Liver (tissue), 9 donors: Measurements from ENCODE around the gene SPACDR. TPM values are rescaled to one million over a fixed set of nuclear protein-coding genes. Genes with fewer than 3 reads are reported as not detected.

Experiments
- DNase-seq: peaks from one replicate; pipeline ENCODE4 v3.0.0-alpha.2; 2017; ENCODE audit warnings: low spot score
- H3K27ac ChIP-seq, 2 donors: one replicate each; pipeline ENCODE4 v1.7.0; 2013; ENCODE audit warnings: inconsistent platforms in 2 of 2, low read length in 2 of 2, control low read depth in 1 of 2, low read depth in 1 of 2, mild to moderate bottlenecking in 1 of 2
- H3K27me3 ChIP-seq, 4 donors: one replicate each; pipeline versions ENCODE4 v1.6.1 to v1.7.0; 2013; ENCODE audit warnings: low read length in 3 of 4, inconsistent platforms in 1 of 4, mild to moderate bottlenecking in 1 of 4, moderate library complexity in 1 of 4; ENCODE audit not compliant: control insufficient read depth in 4 of 4, insufficient read depth in 4 of 4
- H3K36me3 ChIP-seq, 4 donors: one replicate each; pipeline versions ENCODE4 v1.6.1 to v1.7.0; 2013; ENCODE audit warnings: low read length in 3 of 4, mild to moderate bottlenecking in 3 of 4, low read depth in 1 of 4, moderate library complexity in 1 of 4; ENCODE audit not compliant: control insufficient read depth in 4 of 4, insufficient read depth in 3 of 4
- H3K4me1 ChIP-seq, 4 donors: one replicate each; pipeline versions ENCODE4 v1.6.1 to v1.7.0; 2013; ENCODE audit warnings: low read length in 3 of 4, mild to moderate bottlenecking in 3 of 4, moderate library complexity in 1 of 4; ENCODE audit not compliant: control insufficient read depth in 4 of 4, insufficient read depth in 4 of 4
- H3K4me3 ChIP-seq, 3 donors: one replicate each; pipeline versions ENCODE4 v1.6.1 to v1.7.0; 2013; ENCODE audit warnings: low read length in 3 of 3, control low read depth in 1 of 3, low read depth in 1 of 3, mild to moderate bottlenecking in 1 of 3
- H3K9ac ChIP-seq, 2 donors: one replicate each; pipeline ENCODE4 v1.7.0; 2013; ENCODE audit warnings: low read length in 2 of 2, mild to moderate bottlenecking in 2 of 2, moderate library complexity in 2 of 2, control low read depth in 1 of 2, low read depth in 1 of 2
- H3K9me3 ChIP-seq, 4 donors: one replicate each; pipeline versions ENCODE4 v1.6.1 to v1.7.0; 2013; ENCODE audit warnings: low read length in 3 of 4; ENCODE audit not compliant: control insufficient read depth in 4 of 4
- ATF3 ChIP-seq: IDR thresholded peaks from 2 replicates; pipeline ENCODE4 v1.6.1; 2016; ENCODE audit warnings: antibody characterized with exemption
- CTCF ChIP-seq: fragments of 150-350 bp; IDR thresholded peaks from 2 replicates; pipeline ENCODE4 v1.5.1; 2017; ENCODE audit warnings: improper control_type of control experiment, low read depth, low read length; ENCODE audit not compliant: missing input control
- FOXA1 ChIP-seq: IDR thresholded peaks from 2 replicates; pipeline ENCODE4 v1.6.1; 2016; ENCODE audit warnings: antibody characterized with exemption
- FOXA2 ChIP-seq: IDR thresholded peaks from 2 replicates; pipeline ENCODE4 v1.6.1; 2016; ENCODE audit warnings: antibody characterized with exemption
- GABPA ChIP-seq, 2 donors: IDR thresholded peaks in 1 of 2; conservative IDR thresholded peaks in 1 of 2; 2 replicates each; pipeline ENCODE4 v1.6.1; 2016; ENCODE audit warnings: antibody characterized with exemption in 2 of 2, mild to moderate bottlenecking in 1 of 2, moderate library complexity in 1 of 2
- HNF4G ChIP-seq: IDR thresholded peaks from 2 replicates; pipeline ENCODE4 v1.6.1; 2016; ENCODE audit warnings: antibody characterized with exemption
- JUND ChIP-seq, 2 donors: IDR thresholded peaks; 2 replicates each; pipeline ENCODE4 v1.6.1; 2016; ENCODE audit warnings: antibody characterized with exemption in 2 of 2
- MAX ChIP-seq: IDR thresholded peaks from 2 replicates; pipeline ENCODE4 v1.6.1; 2016; ENCODE audit warnings: antibody characterized with exemption
- NR2F2 ChIP-seq: IDR thresholded peaks from 2 replicates; pipeline ENCODE4 v1.6.1; 2016; ENCODE audit warnings: antibody characterized with exemption
- RAD21 ChIP-seq, 2 donors: IDR thresholded peaks; 2 replicates each; pipeline ENCODE4 v1.6.1; 2016; ENCODE audit warnings: antibody characterized with exemption in 2 of 2, mild to moderate bottlenecking in 2 of 2
- RXRA ChIP-seq, 2 donors: IDR thresholded peaks; 2 replicates each; pipeline ENCODE4 v1.6.1; 2017 to 2018; ENCODE audit warnings: antibody characterized with exemption in 2 of 2, mild to moderate bottlenecking in 1 of 2
- SP1 ChIP-seq: IDR thresholded peaks from 2 replicates; pipeline ENCODE4 v1.6.1; 2018; ENCODE audit warnings: antibody characterized with exemption, mild to moderate bottlenecking
- TAF1 ChIP-seq: conservative IDR thresholded peaks from 2 replicates; pipeline ENCODE4 v1.6.1; 2016; ENCODE audit warnings: antibody characterized with exemption, mild to moderate bottlenecking
- ZBTB33 ChIP-seq: IDR thresholded peaks from 2 replicates; pipeline ENCODE4 v1.6.1; 2016; ENCODE audit warnings: antibody characterized with exemption
- WGBS: extraction: QIAGEN DNeasy Blood & Tissue Kit; methylation state at CpG from one replicate; pipeline ENCODE4 v1.1.7; 2013; 5-methylcytosine and 5-hydroxymethylcytosine counted together
- polyA plus RNA-seq, 2 donors: library from polyadenylated mRNA; stranded (reverse) in 1 of 2; unstranded in 1 of 2; fragments of 200-250 nt in 1 of 2; fragments of >200 nt in 1 of 2; fragmentation: Nextera tagmentation in 1 of 2; extraction: Ambion mirVana in 1 of 2; gene quantifications; one replicate each; pipeline versions ENCODE4 v1.2.1 to v1.2.3, GENCODE V29; 2013 to 2015
- total RNA-seq, 2 donors: library from RNA; depleted of rRNA; stranded (reverse); fragments of >200 nt; gene quantifications; one replicate each; pipeline ENCODE4 v1.2.3, GENCODE V29; 2014
- donor health status: healthy.
- donor health status: healthy.
- donor health status: healthy.
- donor health status: healthy.
- donor health status: healthy.

The SPACDR gene
- total and polyA plus RNA-seq, 4 donors, result 0.06 to 0.33 (median 0.17) TPM; not detected in 1

GRCh38 chr7:100483090-100483721, 19.1 kb upstream of the SPACDR start:
- peak; percentile 90 for DNase-seq
- no peaks in the 10 kb centered on the region for H3K36me3 ChIP-seq
- H3K9me3 ChIP-seq, result no peaks in the 10 kb centered on the region
- H3K4me1 ChIP-seq, result peaks cover 1 to 20% (median 7%) of the 10 kb centered on the region in 4 donors
- no peak overlapping the region for H3K9ac ChIP-seq
- under 1% methylated on average over 79 of the region's 79 CpGs for WGBS
- no peak overlapping the region for H3K27ac ChIP-seq
- H3K27me3 ChIP-seq, result no peaks in the 10 kb centered on the region
- H3K4me3 ChIP-seq, result peak overlapping the region; percentile 37 to 61 (median 54)
- TF ChIP-seq FOXA2 (no peak), FOXA1 (no peak), CTCF (peak; percentile 80), RXRA (IDR thresholded peaks at IDR 0.05) (no peak), NR2F2 (no peak), MAX (no peak), SP1 (no peak), GABPA (IDR thresholded peaks at IDR 0.05 in 1 of 2, conservative IDR thresholded peaks at IDR 0.05 in 1 of 2) (no peak), JUND (IDR thresholded peaks at IDR 0.05) (no peak), ZBTB33 (no peak), HNF4G (no peak), RAD21 (IDR thresholded peaks at IDR 0.05) (peak; percentile 21 to 61), TAF1 (no peak), ATF3 (no peak)

GRCh38 chr7:100482728-100483089, 18.6 kb upstream of the SPACDR start:
- H3K36me3 ChIP-seq, result no peaks in the 10 kb centered on the region
- no peaks in the 10 kb centered on the region for H3K27me3 ChIP-seq
- no peak for TF ChIP-seq SP1
- TF ChIP-seq ATF3, result no peak
- H3K9me3 ChIP-seq, result no peaks in the 10 kb centered on the region
- peaks cover 1 to 20% (median 7%) of the 10 kb centered on the region in 4 donors for H3K4me1 ChIP-seq
- H3K9ac ChIP-seq, result no peak overlapping the region
- H3K4me3 ChIP-seq, result peak overlapping the region; percentile 37 to 61 (median 54)
- DNase-seq, result no peak
- 47% methylated on average over 14 of the region's 14 CpGs for WGBS
- H3K27ac ChIP-seq, result no peak overlapping the region
